ENCODE data around the gene TSPAN5. TPM values are rescaled to one million over a fixed set of nuclear protein-coding genes. Genes with fewer than 3 reads are reported as not detected.

Gene TSPAN5
- total and polyA plus RNA-seq, 2 experiments from 2014 or later = 22.4 to 35.9 TPM

DNA sequence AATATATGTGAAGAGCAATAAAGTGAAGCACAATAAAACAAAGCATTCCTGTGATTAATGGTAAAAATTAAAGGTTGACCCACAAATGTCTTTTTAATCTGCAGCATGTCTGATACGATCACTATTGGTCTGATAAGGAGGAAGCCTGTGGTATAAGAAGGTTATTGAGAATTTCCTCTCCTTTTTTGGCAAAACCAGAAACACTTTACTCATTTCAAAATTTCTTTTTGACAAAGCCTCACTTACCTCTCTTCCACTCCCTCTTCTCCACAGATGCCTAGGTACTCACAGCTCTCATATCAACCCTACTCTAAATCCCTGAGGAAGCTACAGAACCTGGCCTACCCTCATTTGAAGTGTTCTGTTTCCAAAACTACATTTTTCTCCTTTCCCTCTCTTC lies 56.1 kb downstream of the TSPAN5 start:
- H3K36me3 ChIP-seq (replicated peaks; ENCODE audit: insufficient read depth, low read depth) = no peaks in the 10 kb centered on the region
- H3K79me2 ChIP-seq = peaks cover 39% of the 10 kb centered on the region
- TF ChIP-seq, protein P1, sequence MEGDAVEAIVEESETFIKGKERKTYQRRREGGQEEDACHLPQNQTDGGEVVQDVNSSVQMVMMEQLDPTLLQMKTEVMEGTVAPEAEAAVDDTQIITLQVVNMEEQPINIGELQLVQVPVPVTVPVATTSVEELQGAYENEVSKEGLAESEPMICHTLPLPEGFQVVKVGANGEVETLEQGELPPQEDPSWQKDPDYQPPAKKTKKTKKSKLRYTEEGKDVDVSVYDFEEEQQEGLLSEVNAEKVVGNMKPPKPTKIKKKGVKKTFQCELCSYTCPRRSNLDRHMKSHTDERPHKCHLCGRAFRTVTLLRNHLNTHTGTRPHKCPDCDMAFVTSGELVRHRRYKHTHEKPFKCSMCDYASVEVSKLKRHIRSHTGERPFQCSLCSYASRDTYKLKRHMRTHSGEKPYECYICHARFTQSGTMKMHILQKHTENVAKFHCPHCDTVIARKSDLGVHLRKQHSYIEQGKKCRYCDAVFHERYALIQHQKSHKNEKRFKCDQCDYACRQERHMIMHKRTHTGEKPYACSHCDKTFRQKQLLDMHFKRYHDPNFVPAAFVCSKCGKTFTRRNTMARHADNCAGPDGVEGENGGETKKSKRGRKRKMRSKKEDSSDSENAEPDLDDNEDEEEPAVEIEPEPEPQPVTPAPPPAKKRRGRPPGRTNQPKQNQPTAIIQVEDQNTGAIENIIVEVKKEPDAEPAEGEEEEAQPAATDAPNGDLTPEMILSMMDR (IDR thresholded peaks at IDR 0.05; ENCODE audit: poor library complexity) = no peak
- TF ChIP-seq EZH2phosphoT487 (IDR thresholded peaks at IDR 0.05; ENCODE audit: low read depth, severe bottlenecking, unreplicated experiment) (no peak), EZH2 (IDR thresholded peaks at IDR 0.05; ENCODE audit: borderline replicate concordance) (no peak)
- no peaks in the 10 kb centered on the region for H3K4me1 ChIP-seq (ENCODE audit: insufficient read depth)
- peaks cover 5% of the 10 kb centered on the region for H3K9me3 ChIP-seq (ENCODE audit: low read depth)
- H3K4me2 ChIP-seq = no peak overlapping the region
- no peaks in the 10 kb centered on the region for H3K27me3 ChIP-seq
- H3K9me2 ChIP-seq (replicated peaks; ENCODE audit: insufficient read depth) = no peaks in the 10 kb centered on the region
- WGBS (ENCODE audit: low lambda C conversion rate, missing lambda C conversion rate) = 100% methylated on average over 1 of the region's 1 CpG
- H2AFZ ChIP-seq = no peak overlapping the region
- no peak overlapping the region for H3K27ac ChIP-seq
- no peaks in the 10 kb centered on the region for H4K20me1 ChIP-seq (ENCODE audit: insufficient read depth, poor library complexity, severe bottlenecking)
- no peak for DNase-seq (ENCODE audit: low spot score)
- no peak overlapping the region for H3K4me3 ChIP-seq

DNA sequence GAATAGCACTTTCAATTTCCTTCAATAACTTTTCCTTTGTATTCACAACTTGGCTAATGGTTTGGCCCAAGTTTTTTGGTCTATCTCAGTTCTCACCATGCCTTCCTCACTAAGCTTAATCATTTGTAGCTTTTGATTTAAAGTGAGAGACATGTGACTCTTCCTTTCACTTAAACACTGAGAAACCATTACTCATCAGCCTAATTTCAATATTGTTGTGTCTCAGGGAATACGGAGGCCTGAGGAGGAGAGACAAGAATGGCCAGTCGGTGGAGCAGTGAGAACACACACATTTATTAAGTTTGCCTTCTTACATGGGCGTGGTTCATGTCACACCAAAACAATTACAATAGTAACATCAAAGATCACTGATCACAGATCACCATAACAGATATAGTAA lies 56.7 kb downstream of the TSPAN5 start:
- H3K79me2 ChIP-seq = peaks cover 39% of the 10 kb centered on the region
- H3K27ac ChIP-seq = no peak overlapping the region

DNA sequence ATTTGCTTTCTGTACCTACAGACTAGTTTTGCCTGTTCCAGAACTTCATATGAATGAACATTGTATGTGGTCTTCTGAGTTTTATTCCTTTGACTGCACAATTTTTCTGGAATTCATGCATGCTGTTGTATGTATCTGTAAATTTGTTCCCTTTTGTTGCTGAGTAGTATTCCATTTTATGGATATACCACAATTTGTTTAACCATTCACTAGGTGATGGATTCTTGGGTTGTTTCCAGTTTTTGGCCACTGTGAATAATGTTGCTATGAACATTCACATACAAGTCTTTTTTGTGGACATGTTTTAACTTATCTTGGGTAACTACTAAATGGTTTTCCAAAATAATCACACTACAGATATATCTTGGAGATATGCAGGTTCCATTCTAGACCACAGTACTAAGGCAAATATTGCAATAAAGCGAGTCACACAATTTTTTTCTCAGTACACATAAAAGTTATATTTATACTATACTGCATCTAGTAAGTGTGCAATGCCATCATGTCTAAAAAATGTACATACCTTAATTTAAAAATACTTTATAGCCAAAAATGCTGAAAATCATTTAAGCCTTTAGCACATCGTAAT lies 58.7 kb downstream of the TSPAN5 start:
- no peaks in the 10 kb centered on the region for H3K27me3 ChIP-seq
- no peaks in the 10 kb centered on the region for H4K20me1 ChIP-seq (ENCODE audit: insufficient read depth, poor library complexity, severe bottlenecking)
- WGBS (ENCODE audit: low lambda C conversion rate, missing lambda C conversion rate) = 96% methylated on average over 2 of the region's 2 CpGs
- TF ChIP-seq EZH2 (IDR thresholded peaks at IDR 0.05; ENCODE audit: borderline replicate concordance) (no peak), EZH2phosphoT487 (IDR thresholded peaks at IDR 0.05; ENCODE audit: low read depth, severe bottlenecking, unreplicated experiment) (no peak)
- TF ChIP-seq, protein P1 (IDR thresholded peaks at IDR 0.05; ENCODE audit: poor library complexity) = no peak
- no peak for DNase-seq (ENCODE audit: low spot score)
- no peak overlapping the region for H3K4me2 ChIP-seq
- no peak overlapping the region for H3K4me3 ChIP-seq
- H3K27ac ChIP-seq = no peak overlapping the region
- H3K9me2 ChIP-seq (replicated peaks; ENCODE audit: insufficient read depth) = no peaks in the 10 kb centered on the region
- H3K9me3 ChIP-seq (ENCODE audit: low read depth) = peaks cover 5% of the 10 kb centered on the region
- peaks cover 30% of the 10 kb centered on the region for H3K79me2 ChIP-seq
- no peaks in the 10 kb centered on the region for H3K4me1 ChIP-seq (ENCODE audit: insufficient read depth)
- no peaks in the 10 kb centered on the region for H3K36me3 ChIP-seq (replicated peaks; ENCODE audit: insufficient read depth, low read depth)
- H2AFZ ChIP-seq = no peak overlapping the region

More for the DNA sequence above, 56.7 kb downstream of the TSPAN5 start:
- Histone ChIP-seq H3K9me3 (ENCODE audit: low read depth) (peaks cover 5% of the 10 kb centered on the region), H4K20me1 (ENCODE audit: insufficient read depth, poor library complexity, severe bottlenecking) (no peaks in the 10 kb centered on the region), H3K4me2 (no peak overlapping the region), H3K36me3 (replicated peaks; ENCODE audit: insufficient read depth, low read depth) (no peaks in the 10 kb centered on the region), H3K4me3 (no peak overlapping the region), H3K27me3 (no peaks in the 10 kb centered on the region), H2AFZ (no peak overlapping the region), H3K9me2 (replicated peaks; ENCODE audit: insufficient read depth) (no peaks in the 10 kb centered on the region), H3K4me1 (ENCODE audit: insufficient read depth) (no peaks in the 10 kb centered on the region)
- WGBS (ENCODE audit: low lambda C conversion rate, missing lambda C conversion rate) = 72% methylated on average over 3 of the region's 3 CpGs
- no peak for DNase-seq (ENCODE audit: low spot score)
- TF ChIP-seq EZH2 (IDR thresholded peaks at IDR 0.05; ENCODE audit: borderline replicate concordance) = no peak

DNA sequence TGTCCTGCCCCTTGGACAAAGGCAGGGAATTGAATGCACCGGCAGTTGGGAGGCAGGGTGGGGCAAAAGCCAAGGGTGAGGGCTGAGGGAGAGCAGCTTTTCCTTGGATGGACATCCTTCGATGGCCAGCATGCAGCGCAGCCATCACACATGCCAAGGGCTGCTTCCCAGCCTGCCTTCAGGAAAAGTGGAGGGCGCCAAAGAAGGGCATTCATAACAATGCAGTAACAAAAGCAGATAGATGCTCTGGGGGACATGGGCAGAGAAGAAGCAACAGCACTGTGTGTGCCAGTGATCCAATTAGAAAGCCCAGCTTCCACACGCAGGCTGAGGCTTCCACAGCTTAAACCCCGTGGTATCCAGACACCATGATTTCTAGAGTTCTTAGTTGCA lies 71.5 kb downstream of the TSPAN5 start:
- no peak overlapping the region for H3K27ac ChIP-seq
- H3K4me3 ChIP-seq = no peak overlapping the region
- whole genome bisulfite sequencing (ENCODE audit: low lambda C conversion rate, missing lambda C conversion rate) = 98% methylated on average over 6 of the region's 6 CpGs
- H4K20me1 ChIP-seq (ENCODE audit: insufficient read depth, poor library complexity, severe bottlenecking) = no peaks in the 10 kb centered on the region
- no peaks in the 10 kb centered on the region for H3K9me2 ChIP-seq (replicated peaks; ENCODE audit: insufficient read depth)
- peaks cover 12% of the 10 kb centered on the region for H3K4me1 ChIP-seq (ENCODE audit: insufficient read depth)
- peaks cover 18% of the 10 kb centered on the region for H3K79me2 ChIP-seq
- no peak overlapping the region for H3K4me2 ChIP-seq
- no peaks in the 10 kb centered on the region for H3K36me3 ChIP-seq (replicated peaks; ENCODE audit: insufficient read depth, low read depth)
- H2AFZ ChIP-seq = no peak overlapping the region
- TF ChIP-seq EZH2 (IDR thresholded peaks at IDR 0.05; ENCODE audit: borderline replicate concordance) = no peak
- TF ChIP-seq, protein P1 (IDR thresholded peaks at IDR 0.05; ENCODE audit: poor library complexity) = no peak
- no peak for TF ChIP-seq EZH2phosphoT487 (IDR thresholded peaks at IDR 0.05; ENCODE audit: low read depth, severe bottlenecking, unreplicated experiment)
- DNase-seq (ENCODE audit: low spot score) = no peak
- no peaks in the 10 kb centered on the region for H3K9me3 ChIP-seq (ENCODE audit: low read depth)
- H3K27me3 ChIP-seq = no peaks in the 10 kb centered on the region

Measured in hepatocyte (in vitro differentiated cells).